Osteoblast (primary cell): ENCODE data around the gene GNAZ. TPM values are rescaled to one million over a fixed set of nuclear protein-coding genes. Genes with fewer than 3 reads are reported as not detected.
A peak's percentile ranks its signal among the peaks of the same experiment; 100 is the strongest.

ENCODE experiments used
- DNase-seq: peaks from one replicate; pipeline ENCODE4 v3.0.0; 2011; ENCODE audit warnings: low spot score, mixed read lengths; ENCODE audit not compliant: insufficient read length; ENCODE audit errors: missing footprints
- H2AFZ ChIP-seq: 2 replicates; pipeline ENCODE4 v1.6.0; 2011; ENCODE audit warnings: mild to moderate bottlenecking, low read length
- H3K27ac ChIP-seq: 2 replicates; pipeline ENCODE4 v1.5.1; 2011; ENCODE audit warnings: mild to moderate bottlenecking, low read depth, low read length, moderate library complexity
- H3K27me3 ChIP-seq: 2 replicates; pipeline ENCODE4 v1.6.0; 2012; ENCODE audit warnings: mild to moderate bottlenecking, control low read depth, inconsistent platforms, low read length, moderate library complexity; ENCODE audit not compliant: insufficient read depth
- H3K36me3 ChIP-seq: 2 replicates; pipeline ENCODE4 v1.5.1; 2011; ENCODE audit warnings: mild to moderate bottlenecking, low read length, control low read depth, moderate library complexity; ENCODE audit not compliant: insufficient read depth
- H3K4me1 ChIP-seq: 2 replicates; pipeline ENCODE4 v1.5.1; 2011; ENCODE audit warnings: mild to moderate bottlenecking, low read length, control low read depth, moderate library complexity; ENCODE audit not compliant: insufficient read depth
- H3K4me2 ChIP-seq: 2 replicates; pipeline ENCODE4 v1.6.0; 2011; ENCODE audit warnings: mild to moderate bottlenecking, low read length; ENCODE audit not compliant: insufficient read depth
- H3K4me3 ChIP-seq: fragments of 200-600 bp; sonication (generic); 3 replicates; pipeline ENCODE4 v1.5.1; 2012; ENCODE audit warnings: mild to moderate bottlenecking, low read length, inconsistent platforms; ENCODE audit not compliant: insufficient read depth
- H3K79me2 ChIP-seq: 2 replicates; pipeline ENCODE4 v1.6.0; 2012; ENCODE audit warnings: mild to moderate bottlenecking, low read length, control low read depth, inconsistent platforms; ENCODE audit not compliant: insufficient read depth
- H3K9me3 ChIP-seq: 2 replicates; pipeline ENCODE4 v1.5.1; 2011; ENCODE audit warnings: low read depth, low read length, control low read depth
- H4K20me1 ChIP-seq: 2 replicates; pipeline ENCODE4 v1.6.0; 2012; ENCODE audit warnings: mild to moderate bottlenecking, low read length, control low read depth; ENCODE audit not compliant: insufficient read depth
- total RNA-seq: library from RNA; depleted of rRNA; stranded (reverse); fragments of >200 nt; gene quantifications from 2 replicates; pipeline ENCODE4 v1.2.3, GENCODE V29; 2012
- TF ChIP-seq, protein P1 (sequence below): IDR thresholded peaks from 2 replicates; pipeline ENCODE4 v1.5.1; 2011; ENCODE audit warnings: mild to moderate bottlenecking, low read depth, low read length, moderate library complexity; ENCODE audit errors: extremely low read depth

GNAZ gene
- total RNA-seq, 1 donor, result 0.72 TPM

DNA sequence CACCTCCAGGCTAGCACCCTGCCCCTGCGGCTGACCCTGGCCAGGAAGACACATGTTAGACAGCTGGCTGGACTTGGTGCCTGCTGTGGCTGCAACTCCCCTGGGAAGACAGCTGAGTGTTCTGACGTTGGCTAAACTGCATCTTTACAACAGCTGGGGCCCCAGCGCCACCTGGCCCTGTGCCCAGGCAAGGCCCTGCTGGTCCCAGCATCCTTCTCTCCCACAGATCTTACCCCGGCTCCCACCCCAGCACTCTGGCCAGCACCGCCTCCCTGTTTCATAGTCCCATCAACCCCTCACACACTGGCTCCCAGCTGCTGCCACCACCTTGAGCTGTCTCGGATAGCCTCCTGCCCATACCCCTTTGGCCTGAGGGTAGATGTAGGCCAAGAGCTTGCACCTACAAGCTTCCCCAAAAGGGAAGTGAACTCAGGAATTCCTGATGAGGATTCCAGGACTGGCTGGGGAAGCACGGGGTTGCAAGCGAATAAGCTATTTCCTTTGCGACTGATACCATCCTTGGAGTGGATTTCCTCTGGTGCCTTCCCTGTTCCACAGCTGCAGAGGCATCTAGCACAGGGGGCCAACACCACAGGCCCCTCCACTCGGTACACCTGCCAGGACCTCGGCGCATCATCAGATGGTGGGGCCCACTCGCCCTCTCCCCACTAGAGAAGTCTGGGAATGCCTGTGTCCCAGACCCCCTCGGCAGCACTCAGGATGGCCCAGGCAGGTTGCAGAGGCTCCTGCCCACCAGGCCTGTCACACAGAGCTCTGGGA lies 42.9 kb downstream of the GNAZ start:
- no peaks in the 10 kb centered on the region for H3K4me1 ChIP-seq
- DNase-seq, result no peak

DNA sequence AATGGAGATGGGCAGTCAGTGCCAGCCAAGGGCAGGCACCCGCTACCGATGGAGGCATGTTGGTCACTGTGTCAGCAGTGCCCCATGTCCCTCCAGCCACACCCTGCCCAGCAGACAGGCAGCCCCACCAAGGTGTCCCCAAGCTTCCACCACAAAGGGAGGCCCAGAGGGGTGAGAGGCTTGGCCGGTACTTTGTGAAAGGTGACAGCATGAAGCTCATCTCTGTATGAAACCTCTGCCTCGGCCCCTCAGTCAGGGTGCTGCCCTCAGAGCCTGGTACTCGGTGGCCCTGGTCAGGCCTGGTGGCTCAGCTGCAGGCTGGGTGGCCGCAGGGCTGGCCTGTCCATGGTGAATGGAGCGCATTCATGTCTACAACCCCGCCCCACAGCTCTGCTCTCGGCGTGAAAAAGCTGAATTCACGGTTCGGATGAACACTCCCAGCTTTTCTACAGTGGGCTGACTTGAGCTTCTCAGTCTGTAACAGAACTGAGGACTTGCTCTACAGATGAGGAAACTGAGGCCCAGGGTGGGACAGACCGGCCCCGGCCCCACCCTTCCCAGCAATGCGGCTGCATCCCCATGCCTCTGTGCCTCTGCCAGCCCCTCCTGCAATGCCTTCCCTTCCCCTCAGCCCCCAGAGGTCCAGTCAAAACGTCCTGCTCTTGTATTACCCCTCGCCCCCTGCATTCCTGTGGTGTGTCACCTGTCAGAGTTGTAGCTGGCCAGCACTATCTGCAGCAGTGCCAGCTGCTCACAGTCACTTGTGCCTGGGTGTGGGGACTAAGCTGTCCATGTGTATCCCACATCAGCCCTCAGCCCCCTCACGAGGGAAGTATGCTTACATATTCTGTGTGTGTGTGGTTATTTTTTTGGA lies 43.8 kb downstream of the GNAZ start:
- Histone ChIP-seq H3K4me1 (no peaks in the 10 kb centered on the region), H3K79me2 (no peaks in the 10 kb centered on the region), H3K27ac (no peak overlapping the region), H4K20me1 (no peaks in the 10 kb centered on the region), H3K9me3 (no peaks in the 10 kb centered on the region), H2AFZ (no peak overlapping the region), H3K36me3 (no peaks in the 10 kb centered on the region), H3K4me2 (no peak overlapping the region), H3K27me3 (peaks cover 6% of the 10 kb centered on the region), H3K4me3 (no peak overlapping the region)
- DNase-seq, result peak; percentile 46
- TF ChIP-seq, protein P1, sequence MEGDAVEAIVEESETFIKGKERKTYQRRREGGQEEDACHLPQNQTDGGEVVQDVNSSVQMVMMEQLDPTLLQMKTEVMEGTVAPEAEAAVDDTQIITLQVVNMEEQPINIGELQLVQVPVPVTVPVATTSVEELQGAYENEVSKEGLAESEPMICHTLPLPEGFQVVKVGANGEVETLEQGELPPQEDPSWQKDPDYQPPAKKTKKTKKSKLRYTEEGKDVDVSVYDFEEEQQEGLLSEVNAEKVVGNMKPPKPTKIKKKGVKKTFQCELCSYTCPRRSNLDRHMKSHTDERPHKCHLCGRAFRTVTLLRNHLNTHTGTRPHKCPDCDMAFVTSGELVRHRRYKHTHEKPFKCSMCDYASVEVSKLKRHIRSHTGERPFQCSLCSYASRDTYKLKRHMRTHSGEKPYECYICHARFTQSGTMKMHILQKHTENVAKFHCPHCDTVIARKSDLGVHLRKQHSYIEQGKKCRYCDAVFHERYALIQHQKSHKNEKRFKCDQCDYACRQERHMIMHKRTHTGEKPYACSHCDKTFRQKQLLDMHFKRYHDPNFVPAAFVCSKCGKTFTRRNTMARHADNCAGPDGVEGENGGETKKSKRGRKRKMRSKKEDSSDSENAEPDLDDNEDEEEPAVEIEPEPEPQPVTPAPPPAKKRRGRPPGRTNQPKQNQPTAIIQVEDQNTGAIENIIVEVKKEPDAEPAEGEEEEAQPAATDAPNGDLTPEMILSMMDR, result no peak

More for the DNA sequence above, 42.9 kb downstream of the GNAZ start:
- Histone ChIP-seq H4K20me1 (no peaks in the 10 kb centered on the region), H3K4me3 (no peak overlapping the region), H3K79me2 (no peaks in the 10 kb centered on the region), H3K27me3 (peaks cover 6% of the 10 kb centered on the region), H3K36me3 (no peaks in the 10 kb centered on the region), H3K27ac (no peak overlapping the region), H2AFZ (no peak overlapping the region), H3K4me2 (no peak overlapping the region), H3K9me3 (no peaks in the 10 kb centered on the region)
- TF ChIP-seq, protein P1, result no peak

DNA sequence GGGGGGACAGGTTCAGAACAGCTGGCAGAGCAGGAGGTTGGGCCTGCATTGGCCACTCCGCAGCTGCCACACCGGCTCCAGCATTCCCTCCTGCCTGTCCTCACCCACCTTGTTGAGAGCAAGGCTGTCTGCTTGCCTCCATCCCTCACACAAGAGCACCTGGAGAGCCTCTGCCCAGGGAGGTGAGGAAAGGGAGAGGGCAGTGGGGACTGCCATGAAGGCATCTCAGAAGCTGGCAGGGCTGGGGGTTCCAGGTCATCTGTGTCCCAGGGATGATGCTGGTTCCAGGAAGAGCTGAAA lies 44.4 kb downstream of the GNAZ start:
- peak; percentile 77 for DNase-seq
- Histone ChIP-seq H3K27ac (no peak overlapping the region), H3K9me3 (no peaks in the 10 kb centered on the region), H3K4me3 (no peak overlapping the region), H4K20me1 (no peaks in the 10 kb centered on the region), H3K36me3 (no peaks in the 10 kb centered on the region), H3K27me3 (peaks cover 6% of the 10 kb centered on the region), H3K4me1 (no peaks in the 10 kb centered on the region), H2AFZ (no peak overlapping the region), H3K4me2 (no peak overlapping the region), H3K79me2 (no peaks in the 10 kb centered on the region)
- TF ChIP-seq, protein P1, result no peak

DNA sequence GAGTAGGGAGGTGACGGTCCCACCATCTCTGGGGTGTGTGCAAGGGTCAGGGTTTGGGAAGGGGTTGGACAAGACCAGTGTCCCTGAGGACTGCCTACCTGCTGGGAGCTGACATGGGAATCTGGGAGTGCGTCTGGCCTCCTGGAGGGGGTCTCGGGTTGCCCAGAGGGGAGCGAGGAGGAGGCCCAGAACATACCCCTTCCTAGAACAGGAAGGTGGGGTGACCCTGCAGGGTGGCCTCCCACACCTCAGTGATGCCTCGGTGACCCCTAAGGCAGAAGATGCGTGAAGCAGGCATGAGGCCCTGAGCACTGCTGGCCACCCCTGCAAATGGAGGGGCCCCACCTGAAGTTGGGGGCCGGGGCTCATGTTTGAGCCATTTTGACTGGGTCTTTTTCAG lies 45.0 kb downstream of the GNAZ start:
- Histone ChIP-seq H3K4me2 (no peak overlapping the region), H3K27ac (no peak overlapping the region), H4K20me1 (no peaks in the 10 kb centered on the region), H3K4me3 (no peak overlapping the region), H3K4me1 (no peaks in the 10 kb centered on the region), H3K9me3 (no peaks in the 10 kb centered on the region), H2AFZ (no peak overlapping the region), H3K27me3 (peaks cover 6% of the 10 kb centered on the region), H3K79me2 (no peaks in the 10 kb centered on the region), H3K36me3 (no peaks in the 10 kb centered on the region)
- TF ChIP-seq, protein P1, result no peak
- DNase-seq, result no peak
